HEK293 (cell line): ENCODE measurements around the gene GLO1.

Experiments
- CTCF ChIA-PET: fragments of 350-600 bp; formaldehyde crosslinking; extraction: SDS; loops from one replicate; lab custom pipeline; 2021; ENCODE audit warnings: antibody characterized with exemption; lab: Yijun Ruan, JAX
- POLR2A ChIA-PET: fragments of 300-600 bp; formaldehyde crosslinking; extraction: SDS; loops from one replicate; lab custom pipeline; 2020; ENCODE audit warnings: antibody characterized with exemption, inconsistent platforms; lab: Yijun Ruan, JAX
- H3K27ac ChIP-seq: fragments of 200-500 bp; sonication (Bioruptor generic); 2 replicates; pipeline ENCODE4 v1.5.1; 2014; ENCODE audit warnings: low read depth, low read length, control low read depth, inconsistent platforms; ENCODE audit errors: extremely low read depth
- H3K36me3 ChIP-seq, 2 experiments: fragments of 200-500 bp in 1 of 2; sonication (Bioruptor generic) in 1 of 2; 1 replicate in 1 of 2; 2 replicates in 1 of 2; pipeline ENCODE4 v1.5.1; 2014 to 2017; ENCODE audit warnings: inconsistent platforms in 2 of 2, low read length in 2 of 2; ENCODE audit not compliant: control insufficient read depth in 2 of 2, insufficient read depth in 1 of 2
- H3K4me1 ChIP-seq: fragments of 200-500 bp; sonication (Bioruptor generic); 2 replicates; pipeline ENCODE4 v1.5.1; 2014; ENCODE audit warnings: mild to moderate bottlenecking, low read length, inconsistent platforms; ENCODE audit not compliant: control insufficient read depth, insufficient read depth
- H3K4me3 ChIP-seq: 2 replicates; pipeline ENCODE4 v1.5.1; 2011; ENCODE audit warnings: low read depth, mild to moderate bottlenecking, control low read depth, low read length, moderate library complexity
- H3K9me3 ChIP-seq: fragments of 200-500 bp; sonication (Bioruptor generic); 2 replicates; pipeline ENCODE4 v1.5.1; 2014; ENCODE audit warnings: low read depth, low read length, inconsistent platforms; ENCODE audit not compliant: control insufficient read depth, insufficient read depth
- GLI2 ChIP-seq: fragments of 450-650 bp; formaldehyde crosslinking; IDR thresholded peaks from 2 replicates; pipeline ENCODE4; 2017; ENCODE audit warnings: missing biosample characterization, missing genetic modification characterization, low read depth, borderline replicate concordance
- GLIS1 ChIP-seq: fragments of 450-650 bp; formaldehyde crosslinking; IDR thresholded peaks from 2 replicates; pipeline ENCODE4 v1.5.1; 2016; ENCODE audit warnings: missing biosample characterization, missing genetic modification characterization
- KLF7 ChIP-seq: fragments of 450-650 bp; formaldehyde crosslinking; IDR thresholded peaks from 2 replicates; pipeline ENCODE4 v1.5.1; 2016; ENCODE audit warnings: missing biosample characterization, missing genetic modification characterization, borderline replicate concordance
- KLF9 ChIP-seq: fragments of 450-650 bp; formaldehyde crosslinking; IDR thresholded peaks from 2 replicates; pipeline ENCODE4 v1.5.1; 2016; ENCODE audit warnings: missing biosample characterization, missing genetic modification characterization, low read depth
- MYNN ChIP-seq: fragments of 450-650 bp; formaldehyde crosslinking; IDR thresholded peaks from 2 replicates; pipeline ENCODE4 v1.5.1; 2016; ENCODE audit warnings: missing biosample characterization, missing genetic modification characterization, borderline replicate concordance
- MZF1 ChIP-seq: fragments of 450-650 bp; formaldehyde crosslinking; IDR thresholded peaks from 2 replicates; pipeline ENCODE4 v1.5.1; 2017; ENCODE audit warnings: missing biosample characterization, missing genetic modification characterization, borderline replicate concordance
- SALL2 ChIP-seq: fragments of 450-650 bp; formaldehyde crosslinking; IDR thresholded peaks from 2 replicates; pipeline ENCODE4 v1.5.0; 2017; ENCODE audit warnings: missing biosample characterization, mild to moderate bottlenecking, missing genetic modification characterization, borderline replicate concordance
- SP2 ChIP-seq: fragments of 450-650 bp; formaldehyde crosslinking; IDR thresholded peaks from 2 replicates; pipeline ENCODE4 v1.5.1; 2016; ENCODE audit warnings: missing biosample characterization, missing genetic modification characterization
- WT1 ChIP-seq: fragments of 450-650 bp; formaldehyde crosslinking; IDR thresholded peaks from 2 replicates; pipeline ENCODE4 v1.5.1; 2016; ENCODE audit warnings: missing biosample characterization, missing genetic modification characterization
- ZBTB44 ChIP-seq: fragments of 450-650 bp; IDR thresholded peaks from 2 replicates; pipeline ENCODE4 v1.5.1; 2018; ENCODE audit warnings: missing biosample characterization, mild to moderate bottlenecking, missing genetic modification characterization
- ZBTB48 ChIP-seq: fragments of 450-650 bp; formaldehyde crosslinking; IDR thresholded peaks from 2 replicates; pipeline ENCODE4 v1.5.1; 2016; ENCODE audit warnings: missing biosample characterization, missing genetic modification characterization
- ZNF10 ChIP-seq: fragments of 450-650 bp; formaldehyde crosslinking; IDR thresholded peaks from 2 replicates; pipeline ENCODE4 v1.5.1; 2017; ENCODE audit warnings: missing biosample characterization, missing genetic modification characterization
- ZNF24 ChIP-seq: fragments of 450-650 bp; formaldehyde crosslinking; IDR thresholded peaks from 2 replicates; pipeline ENCODE4 v1.5.1; 2016; ENCODE audit warnings: missing biosample characterization, missing genetic modification characterization
- ZNF37A ChIP-seq: fragments of 450-650 bp; IDR thresholded peaks from 2 replicates; pipeline ENCODE4 v1.5.1; 2018; ENCODE audit warnings: missing biosample characterization, missing genetic modification characterization
- ZNF391 ChIP-seq: fragments of 450-650 bp; formaldehyde crosslinking; IDR thresholded peaks from 2 replicates; pipeline ENCODE4 v1.5.1; 2016; ENCODE audit warnings: low read depth, missing biosample characterization, missing genetic modification characterization, borderline replicate concordance
- ZNF514 ChIP-seq: fragments of 450-650 bp; formaldehyde crosslinking; IDR thresholded peaks from 2 replicates; pipeline ENCODE4 v1.5.1; 2016; ENCODE audit warnings: missing biosample characterization, missing genetic modification characterization
- ZNF544 ChIP-seq: fragments of 450-650 bp; formaldehyde crosslinking; IDR thresholded peaks from 2 replicates; pipeline ENCODE4 v1.5.0; 2017; ENCODE audit warnings: missing biosample characterization, missing genetic modification characterization
- ZNF610 ChIP-seq: fragments of 450-650 bp; formaldehyde crosslinking; IDR thresholded peaks from 2 replicates; pipeline ENCODE4 v1.5.1; 2016; ENCODE audit warnings: missing biosample characterization, missing genetic modification characterization, borderline replicate concordance
- ZNF621 ChIP-seq: fragments of 450-650 bp; formaldehyde crosslinking; IDR thresholded peaks from 2 replicates; pipeline ENCODE4 v1.5.1; 2017; ENCODE audit warnings: missing biosample characterization, missing genetic modification characterization
- ZNF626 ChIP-seq: fragments of 450-650 bp; sonication (Bioruptor Pico); formaldehyde crosslinking; IDR thresholded peaks from 2 replicates; pipeline ENCODE4 v1.5.1; 2018; ENCODE audit warnings: missing biosample characterization, missing genetic modification characterization, inconsistent platforms
- ZNF629 ChIP-seq: fragments of 450-650 bp; formaldehyde crosslinking; IDR thresholded peaks from 2 replicates; pipeline ENCODE4 v1.5.1; 2017; ENCODE audit warnings: missing biosample characterization, missing genetic modification characterization
- ZNF639 ChIP-seq: fragments of 450-650 bp; formaldehyde crosslinking; IDR thresholded peaks from 2 replicates; pipeline ENCODE4 v1.5.1; 2016; ENCODE audit warnings: missing biosample characterization, missing genetic modification characterization
- ZNF664 ChIP-seq: fragments of 450-650 bp; formaldehyde crosslinking; IDR thresholded peaks from 2 replicates; pipeline ENCODE4 v1.5.1; 2016; ENCODE audit warnings: missing biosample characterization, missing genetic modification characterization
- ZSCAN16 ChIP-seq: fragments of 450-650 bp; formaldehyde crosslinking; IDR thresholded peaks from 2 replicates; pipeline ENCODE4 v1.5.1; 2016; ENCODE audit warnings: missing biosample characterization, missing genetic modification characterization
- TF ChIP-seq, protein P1 (sequence below): fragments of 450-650 bp; formaldehyde crosslinking; IDR thresholded peaks from 2 replicates; pipeline ENCODE4 v1.5.1; 2016; ENCODE audit warnings: missing biosample characterization, missing genetic modification characterization
- TF ChIP-seq, protein P2 (sequence below): fragments of 450-650 bp; formaldehyde crosslinking; IDR thresholded peaks from 2 replicates; pipeline ENCODE4 v1.5.1; 2016; ENCODE audit warnings: missing biosample characterization, missing genetic modification characterization
- TF ChIP-seq, protein P3 (sequence below): fragments of 450-650 bp; formaldehyde crosslinking; IDR thresholded peaks from 2 replicates; pipeline ENCODE4 v1.5.1; 2016; ENCODE audit warnings: missing biosample characterization, missing genetic modification characterization

Gene GLO1

DNA sequence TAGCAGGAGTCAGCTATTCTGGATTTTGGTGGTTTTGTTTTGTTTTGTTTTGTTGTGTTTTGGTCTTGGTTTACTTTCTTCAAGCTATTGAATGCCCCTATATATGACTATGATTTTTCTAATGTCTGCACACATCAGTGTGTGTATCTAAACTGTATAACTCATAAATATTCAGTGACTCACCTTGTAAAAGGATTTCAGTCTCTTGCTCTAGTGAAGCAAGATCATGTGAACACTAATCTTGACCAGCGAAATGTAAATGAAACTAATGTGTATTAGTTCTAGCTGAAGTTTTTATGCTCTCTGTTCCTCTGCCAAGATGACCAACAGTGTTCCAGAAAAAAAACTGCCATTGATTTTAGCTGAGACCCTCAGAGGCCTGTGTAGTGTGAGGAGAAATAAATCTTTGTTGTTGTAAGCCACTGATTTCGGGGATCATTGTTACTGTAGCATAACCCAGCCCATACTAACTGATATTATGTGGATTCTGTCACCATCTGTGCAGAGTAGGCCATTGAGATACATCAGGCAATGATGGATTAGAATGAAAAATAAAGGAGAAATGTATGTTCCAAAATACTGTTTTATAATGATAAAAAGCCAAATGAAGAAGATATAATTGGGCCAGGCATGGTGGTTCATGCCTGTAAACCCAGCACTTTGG, 51.7 kb downstream of the GLO1 start:
- Histone ChIP-seq H3K27ac (no peak overlapping the region), H3K9me3 (no peaks in the 10 kb centered on the region), H3K4me3 (no peak overlapping the region), H3K36me3 (no peaks in the 10 kb centered on the region; a peak in 1 of 3 replicates), H3K4me1 (peaks cover 4% of the 10 kb centered on the region; the same call in 1 of the 2 replicates)
- CTCF ChIA-PET = interaction anchor here (0.7 to 1.3 kb wide), 4 partner anchors 37 to 1230 kb away, joined by 3 to 4 read pairs (median 3); no protein-coding TSS in a partner anchor
- TF ChIP-seq KLF7 (tag by site-specific recombination) (no peak), MZF1 (tag by site-specific recombination) (no peak), SALL2 (tag by site-specific recombination) (no peak), GLIS1 (tag by site-specific recombination) (no peak), ZNF629 (tag by site-specific recombination) (no peak), ZBTB48 (tag by site-specific recombination) (no peak), GLI2 (tag by site-specific recombination) (no peak), MYNN (tag by site-specific recombination) (no peak), SP2 (tag by site-specific recombination) (no peak), ZBTB44 (no peak), ZSCAN16 (no peak), ZNF514 (tag by site-specific recombination) (no peak)
- TF ChIP-seq, protein P1, sequence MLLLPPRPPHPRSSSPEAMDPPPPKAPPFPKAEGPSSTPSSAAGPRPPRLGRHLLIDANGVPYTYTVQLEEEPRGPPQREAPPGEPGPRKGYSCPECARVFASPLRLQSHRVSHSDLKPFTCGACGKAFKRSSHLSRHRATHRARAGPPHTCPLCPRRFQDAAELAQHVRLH (tag by site-specific recombination) = no peak
- POLR2A ChIA-PET = interaction anchor here (0.6 kb wide), 1 partner anchor 18 kb away, joined by 4 read pairs; no protein-coding TSS in a partner anchor

- ChIA-PET CTCF (interaction anchor here (0.9 to 1.3 kb wide), 2 partner anchors 36 to 80 kb away, joined by 3 to 4 read pairs; no protein-coding TSS in a partner anchor), POLR2A (interaction anchor here (0.6 kb wide), 1 partner anchor 19 kb away, joined by 4 read pairs; no protein-coding TSS in a partner anchor)
- no peaks in the 10 kb centered on the region; a peak in 1 of 3 replicates for H3K36me3 ChIP-seq
- no peaks in the 10 kb centered on the region for H3K9me3 ChIP-seq
- peaks cover 11% of the 10 kb centered on the region for H3K4me1 ChIP-seq
- H3K27ac ChIP-seq = no peak overlapping the region
- no peak overlapping the region for H3K4me3 ChIP-seq
- no peak for TF ChIP-seq ZNF10 (tag by site-specific recombination)
- TF ChIP-seq ZNF610 (tag by site-specific recombination) = no peak
- no peak for TF ChIP-seq MYNN (tag by site-specific recombination)
- TF ChIP-seq ZNF544 (tag by site-specific recombination) = no peak
- TF ChIP-seq, protein P2, sequence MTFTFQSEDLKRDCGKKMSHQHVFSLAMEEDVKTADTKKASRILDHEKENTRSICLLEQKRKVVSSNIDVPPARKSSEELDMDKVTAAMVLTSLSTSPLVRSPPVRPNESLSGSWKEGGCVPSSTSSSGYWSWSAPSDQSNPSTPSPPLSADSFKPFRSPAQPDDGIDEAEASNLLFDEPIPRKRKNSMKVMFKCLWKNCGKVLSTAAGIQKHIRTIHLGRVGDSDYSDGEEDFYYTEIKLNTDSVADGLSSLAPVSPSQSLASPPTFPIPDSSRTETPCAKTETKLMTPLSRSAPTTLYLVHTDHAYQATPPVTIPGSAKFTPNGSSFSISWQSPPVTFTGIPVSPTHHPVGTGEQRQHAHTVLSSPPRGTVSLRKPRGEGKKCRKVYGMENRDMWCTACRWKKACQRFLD (tag by site-specific recombination) = no peak
- no peak for TF ChIP-seq ZNF24
- no peak for TF ChIP-seq ZNF626
- no peak for TF ChIP-seq KLF9 (tag by site-specific recombination)
- TF ChIP-seq WT1 (tag by site-specific recombination) = no peak
- no peak for TF ChIP-seq ZNF621 (tag by site-specific recombination)
- no peak for TF ChIP-seq ZNF639 (tag by site-specific recombination)
- no peak for TF ChIP-seq ZNF391 (tag by site-specific recombination)
- TF ChIP-seq, protein P3, sequence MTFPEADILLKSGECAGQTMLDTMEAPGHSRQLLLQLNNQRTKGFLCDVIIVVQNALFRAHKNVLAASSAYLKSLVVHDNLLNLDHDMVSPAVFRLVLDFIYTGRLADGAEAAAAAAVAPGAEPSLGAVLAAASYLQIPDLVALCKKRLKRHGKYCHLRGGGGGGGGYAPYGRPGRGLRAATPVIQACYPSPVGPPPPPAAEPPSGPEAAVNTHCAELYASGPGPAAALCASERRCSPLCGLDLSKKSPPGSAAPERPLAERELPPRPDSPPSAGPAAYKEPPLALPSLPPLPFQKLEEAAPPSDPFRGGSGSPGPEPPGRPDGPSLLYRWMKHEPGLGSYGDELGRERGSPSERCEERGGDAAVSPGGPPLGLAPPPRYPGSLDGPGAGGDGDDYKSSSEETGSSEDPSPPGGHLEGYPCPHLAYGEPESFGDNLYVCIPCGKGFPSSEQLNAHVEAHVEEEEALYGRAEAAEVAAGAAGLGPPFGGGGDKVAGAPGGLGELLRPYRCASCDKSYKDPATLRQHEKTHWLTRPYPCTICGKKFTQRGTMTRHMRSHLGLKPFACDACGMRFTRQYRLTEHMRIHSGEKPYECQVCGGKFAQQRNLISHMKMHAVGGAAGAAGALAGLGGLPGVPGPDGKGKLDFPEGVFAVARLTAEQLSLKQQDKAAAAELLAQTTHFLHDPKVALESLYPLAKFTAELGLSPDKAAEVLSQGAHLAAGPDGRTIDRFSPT (tag by site-specific recombination) = no peak
- TF ChIP-seq ZNF37A (tag by site-specific recombination) = no peak
- no peak for TF ChIP-seq ZNF664 (tag by site-specific recombination)
Measured at GRCh38 chr6:38650207-38650752, 52.7 kb downstream of the GLO1 start.
